Right cardiac atrium (tissue), 5 donors: Measurements from ENCODE around the gene MAPK4. TPM values are rescaled to one million over a fixed set of nuclear protein-coding genes. Genes with fewer than 3 reads are reported as not detected.

ENCODE experiments used
- ATAC-seq, 2 donors: fragments of 200-7000 bp; cut with Tn5 transposase; one replicate each; pipeline versions ENCODE4 v1.8.0 to v1.9.1; 2020; ENCODE audit warnings: moderate library complexity in 2 of 2, mild to moderate bottlenecking in 1 of 2
- DNase-seq, 3 donors: peaks; one replicate each; pipeline ENCODE4 v3.0.0-alpha.2; 2020
- H3K27ac ChIP-seq: one replicate; pipeline ENCODE4 v1.5.1; 2013; ENCODE audit warnings: mild to moderate bottlenecking, low read length, control low read depth, moderate library complexity
- H3K27me3 ChIP-seq: one replicate; pipeline ENCODE4 v1.6.1; 2013; ENCODE audit not compliant: control insufficient read depth, insufficient read depth
- H3K4me1 ChIP-seq: one replicate; pipeline ENCODE4 v1.6.1; 2013; ENCODE audit warnings: low read length; ENCODE audit not compliant: control insufficient read depth, insufficient read depth
- H3K4me3 ChIP-seq: one replicate; pipeline ENCODE4 v1.5.1; 2013; ENCODE audit warnings: low read length, control low read depth
- H3K9me3 ChIP-seq: one replicate; pipeline ENCODE4 v1.6.1; 2013; ENCODE audit warnings: low read length; ENCODE audit not compliant: control insufficient read depth
- WGBS: extraction: QIAGEN DNeasy Blood & Tissue Kit; methylation state at CpG from one replicate; pipeline ENCODE4 v1.1.7; 2013; 5-methylcytosine and 5-hydroxymethylcytosine counted together
- intact Hi-C, 4 donors: fragments of 100-400 bp; cut with DNase I; formaldehyde crosslinking; loops; one replicate each; pipeline versions ENCODE4 v1.11.0 to v1.14.0; 2022 to 2023
- polyA plus RNA-seq: library from polyadenylated mRNA; stranded (reverse); fragments of 200-250 nt; gene quantifications from one replicate; pipeline ENCODE4 v1.2.3, GENCODE V29; 2013
- total RNA-seq, 4 donors: library from RNA; stranded (reverse); fragmentation: NEBNext Ultra II Directional; extraction: Animal tissue kit (Norgen Biotek cat#: 25700); gene quantifications; one replicate each; pipeline ENCODE4 v1.2.1, GENCODE V29; 2021
- donor health status: healthy with polysubstance abuse.
- donor health status: DM: no; HTN: yes; CAD: no.
- donor health status: DM: no; HTN: no; CAD: no.
- donor health status: DM: no; HTN: yes; CAD: no; lungs with severe emphysema.
- donor health status: DM: yes; HTN: yes; CAD: no.

Gene MAPK4
- total and polyA plus RNA-seq, 5 donors: 15.5 to 73.9 (median 29.1) TPM

- intact Hi-C loops: no loop called here
- WGBS: 47% methylated on average over 4 of the region's 4 CpGs
- peaks cover 9% of the 10 kb centered on the region for H3K4me1 ChIP-seq
- H3K27me3 ChIP-seq: no peaks in the 10 kb centered on the region
- H3K27ac ChIP-seq: no peak overlapping the region
- ATAC-seq: no peak
- DNase-seq: no peak
- H3K4me3 ChIP-seq: no peak overlapping the region
- no peaks in the 10 kb centered on the region for H3K9me3 ChIP-seq
Measured at GRCh38 chr18:50623694-50624352, 63.9 kb downstream of the MAPK4 start.

GRCh38 chr18:50624981-50625380, 65.1 kb downstream of the MAPK4 start:
- H3K4me3 ChIP-seq: no peak overlapping the region
- DNase-seq (no peak), ATAC-seq (no peak)
- WGBS: 91% methylated on average over 3 of the region's 3 CpGs
- H3K27ac ChIP-seq: no peak overlapping the region
- no peaks in the 10 kb centered on the region for H3K27me3 ChIP-seq
- intact Hi-C loops: no loop called here
- no peaks in the 10 kb centered on the region for H3K9me3 ChIP-seq
- H3K4me1 ChIP-seq: peaks cover 6% of the 10 kb centered on the region

GRCh38 chr18:50626317-50626716, 66.4 kb downstream of the MAPK4 start:
- Histone ChIP-seq H3K27ac (no peak overlapping the region), H3K9me3 (no peaks in the 10 kb centered on the region), H3K4me3 (no peak overlapping the region), H3K27me3 (no peaks in the 10 kb centered on the region), H3K4me1 (peaks cover 5% of the 10 kb centered on the region)
- DNase-seq: no peak
- intact Hi-C loops: no loop called here
- 92% methylated on average over 10 of the region's 10 CpGs for WGBS
- ATAC-seq: no peak

- intact Hi-C loops: no loop called here
- H3K27ac ChIP-seq: peak overlapping the region; percentile 55
- peaks cover 5% of the 10 kb centered on the region for H3K4me1 ChIP-seq
- DNase-seq (peak; percentile 60 to 73 (median 70)), ATAC-seq (peak; percentile 58 to 63)
- H3K4me3 ChIP-seq: no peak overlapping the region
- no peaks in the 10 kb centered on the region for H3K9me3 ChIP-seq
- H3K27me3 ChIP-seq: no peaks in the 10 kb centered on the region
- WGBS: 44% methylated on average over 16 of the region's 16 CpGs
Measured at GRCh38 chr18:50627594-50628532, 68.0 kb downstream of the MAPK4 start.

GRCh38 chr18:50628533-50628905, 68.6 kb downstream of the MAPK4 start:
- peak; percentile 56 to 83 for ATAC-seq

GRCh38 chr18:50629148-50629631, 69.3 kb downstream of the MAPK4 start:
- Histone ChIP-seq H3K9me3 (no peaks in the 10 kb centered on the region), H3K27me3 (no peaks in the 10 kb centered on the region), H3K4me1 (peaks cover 5% of the 10 kb centered on the region), H3K27ac (peak overlapping the region; percentile 48), H3K4me3 (no peak overlapping the region)
- intact Hi-C loops: no loop called here
- ATAC-seq: no peak
- no peak for DNase-seq
- 59% methylated on average over 5 of the region's 5 CpGs for WGBS

More at GRCh38 chr18:50628533-50628905, 68.6 kb downstream of the MAPK4 start:
- DNase-seq: no peak
- peaks cover 5% of the 10 kb centered on the region for H3K4me1 ChIP-seq
- 34% methylated on average over 2 of the region's 2 CpGs for WGBS
- H3K9me3 ChIP-seq: no peaks in the 10 kb centered on the region
- no peak overlapping the region for H3K27ac ChIP-seq
- intact Hi-C loops: no loop called here
- no peaks in the 10 kb centered on the region for H3K27me3 ChIP-seq
- H3K4me3 ChIP-seq: no peak overlapping the region

GRCh38 chr18:50630895-50631294, 71.0 kb downstream of the MAPK4 start:
- Histone ChIP-seq H3K9me3 (no peaks in the 10 kb centered on the region), H3K27me3 (no peaks in the 10 kb centered on the region), H3K4me3 (no peak overlapping the region), H3K4me1 (peaks cover 5% of the 10 kb centered on the region), H3K27ac (no peak overlapping the region)
- intact Hi-C loops: no loop called here
- DNase-seq (no peak), ATAC-seq (no peak)
- WGBS: 67% methylated on average over 8 of the region's 8 CpGs

GRCh38 chr18:50632895-50633515, 73.1 kb downstream of the MAPK4 start:
- Histone ChIP-seq H3K9me3 (no peaks in the 10 kb centered on the region), H3K4me1 (peaks cover 2% of the 10 kb centered on the region), H3K27ac (no peak overlapping the region), H3K27me3 (no peaks in the 10 kb centered on the region), H3K4me3 (no peak overlapping the region)
- WGBS: 82% methylated on average over 8 of the region's 8 CpGs
- intact Hi-C loops: no loop called here
- DNase-seq (no peak), ATAC-seq (no peak)

GRCh38 chr18:50633992-50634391, 74.1 kb downstream of the MAPK4 start:
- peaks cover 2% of the 10 kb centered on the region for H3K4me1 ChIP-seq
- DNase-seq: no peak
- WGBS: 81% methylated on average over 3 of the region's 3 CpGs
- ATAC-seq: no peak
- no peak overlapping the region for H3K27ac ChIP-seq
- no peaks in the 10 kb centered on the region for H3K27me3 ChIP-seq
- H3K9me3 ChIP-seq: no peaks in the 10 kb centered on the region
- intact Hi-C loops: no loop called here
- H3K4me3 ChIP-seq: no peak overlapping the region

- Histone ChIP-seq H3K27ac (no peak overlapping the region), H3K9me3 (no peaks in the 10 kb centered on the region), H3K4me3 (no peak overlapping the region), H3K4me1 (peaks cover 2% of the 10 kb centered on the region), H3K27me3 (no peaks in the 10 kb centered on the region)
- 78% methylated on average over 8 of the region's 8 CpGs for WGBS
- no peak for ATAC-seq
- DNase-seq: no peak
- intact Hi-C loops: no loop called here
Measured at GRCh38 chr18:50636366-50637057, 76.6 kb downstream of the MAPK4 start.
